Esophagus squamous epithelium (tissue), 5 donors: Measurements from ENCODE around the gene ACVR1B. TPM values are rescaled to one million over a fixed set of nuclear protein-coding genes. Genes with fewer than 3 reads are reported as not detected.

Source experiments
- DNase-seq: peaks from one replicate; lab custom pipeline; 2025; lab: John Stamatoyannopoulos, UW
- H3K27ac ChIP-seq, 4 donors: fragments of 200-600 bp; sonication (generic); one replicate each; pipeline ENCODE4 v1.5.1; 2016 to 2019; ENCODE audit warnings: mild to moderate bottlenecking in 1 of 4
- H3K27me3 ChIP-seq, 4 donors: fragments of 200-600 bp; sonication (generic); 1 replicate in 3 of 4; 2 replicates in 1 of 4; pipeline versions ENCODE4 v1.5.1 to v1.6.0; 2017 to 2021; ENCODE audit warnings: antibody characterized with exemption in 1 of 4
- H3K36me3 ChIP-seq, 3 donors: fragments of 200-600 bp; sonication (generic); one replicate each; pipeline ENCODE4 v1.5.1; 2016 to 2019
- H3K4me1 ChIP-seq, 3 donors: fragments of 200-600 bp; sonication (generic); one replicate each; pipeline ENCODE4 v1.5.1; 2017 to 2019
- H3K4me3 ChIP-seq, 4 donors: fragments of 200-600 bp; sonication (generic); 1 replicate in 3 of 4; 2 replicates in 1 of 4; pipeline ENCODE4 v1.5.1; 2016 to 2019; ENCODE audit warnings: mild to moderate bottlenecking in 2 of 4, moderate library complexity in 1 of 4
- H3K9me3 ChIP-seq, 3 donors: fragments of 200-600 bp; sonication (generic); one replicate each; pipeline ENCODE4 v1.5.1; 2016 to 2019
- CTCF ChIP-seq, 6 experiments: fragments of 450-650 bp in 4 of 6; fragments of 200-600 bp in 2 of 6; sonication (generic) in 2 of 6; IDR thresholded peaks; one replicate each; pipeline ENCODE4 v1.5.1; 2016 to 2019; ENCODE audit warnings: antibody characterized with exemption in 6 of 6, mild to moderate bottlenecking in 4 of 6, moderate library complexity in 4 of 6
- POLR2A ChIP-seq, 4 donors: fragments of 450-650 bp; IDR thresholded peaks; one replicate each; pipeline ENCODE4 v1.6.1; 2017; ENCODE audit warnings: antibody characterized with exemption in 4 of 4, mild to moderate bottlenecking in 4 of 4, moderate library complexity in 3 of 4
- WGBS, 2 donors: methylation state at CpG; one replicate each; pipeline ENCODE4 v1.1.5; 2018; 5-methylcytosine and 5-hydroxymethylcytosine counted together
- intact Hi-C: fragments of 100-400 bp; cut with DNase I; formaldehyde crosslinking; loops from one replicate; pipeline ENCODE4 v1.15.0; 2022
- total RNA-seq, 4 donors: library from RNA; depleted of rRNA; stranded (reverse); fragments of >200 nt; gene quantifications; one replicate each; pipeline ENCODE4 v1.1.0, GENCODE V29; 2016
- donor health status: DM: yes; HTN: yes; CAD: no.

ACVR1B gene
- total RNA-seq, 4 donors from 2014 or later: 11.4 to 31.7 (median 16.8) TPM

GRCh38 chr12:51910168-51910567, 41.3 kb upstream of the ACVR1B start:
- Histone ChIP-seq H3K36me3 (peaks cover 0 to 4% (median 0%) of the 10 kb centered on the region in 3 donors), H3K4me1 (peaks cover 24 to 80% (median 39%) of the 10 kb centered on the region in 3 donors), H3K27ac (peak overlapping the region; percentile 0 to 95 (median 74)), H3K4me3 (peak overlapping the region in 1 of 4 donors; percentile 77), H3K9me3 (no peaks in the 10 kb centered on the region), H3K27me3 (peaks cover 0 to 45% (median 4%) of the 10 kb centered on the region in 4 donors)
- WGBS, 2 donors: 68 to 84% methylated on average over 5 to 6 of the region's 6 CpGs
- intact Hi-C loops: no loop called here
- DNase-seq: no peak
- TF ChIP-seq CTCF (IDR thresholded peaks at IDR 0.05) (no peak), POLR2A (IDR thresholded peaks at IDR 0.05) (no peak)

GRCh38 chr12:51910691-51911090, 40.8 kb upstream of the ACVR1B start:
- Histone ChIP-seq H3K4me3 (peak overlapping the region in 1 of 4 donors; percentile 77), H3K9me3 (no peaks in the 10 kb centered on the region), H3K27ac (peak overlapping the region; percentile 0 to 95 (median 74)), H3K36me3 (peaks cover 0 to 8% (median 0%) of the 10 kb centered on the region in 3 donors), H3K4me1 (peaks cover 21 to 79% (median 38%) of the 10 kb centered on the region in 3 donors), H3K27me3 (peaks cover 0 to 45% (median 4%) of the 10 kb centered on the region in 4 donors)
- no peak for TF ChIP-seq POLR2A (IDR thresholded peaks at IDR 0.05)
- no peak for TF ChIP-seq CTCF (IDR thresholded peaks at IDR 0.05)
- DNase-seq: no peak
- intact Hi-C loops: no loop called here
- 64% methylated on average over 2 of the region's 3 CpGs; no CpG with 5 or more reads in 1 of the 2 donors for WGBS, 2 donors

GRCh38 chr12:51911307-51911706, 40.2 kb upstream of the ACVR1B start:
- no peaks in the 10 kb centered on the region for H3K9me3 ChIP-seq
- no peak for TF ChIP-seq POLR2A (IDR thresholded peaks at IDR 0.05)
- TF ChIP-seq CTCF (IDR thresholded peaks at IDR 0.05): no peak
- no peak for DNase-seq
- H3K27me3 ChIP-seq: peaks cover 0 to 43% (median 4%) of the 10 kb centered on the region in 4 donors
- peaks cover 0 to 14% (median 0%) of the 10 kb centered on the region in 3 donors for H3K36me3 ChIP-seq
- peak overlapping the region in 3 of 4 donors; percentile 57 to 95 (median 92) for H3K27ac ChIP-seq
- intact Hi-C loops: no loop called here
- 75% methylated on average over 3 of the region's 6 CpGs; no CpG with 5 or more reads in 1 of the 2 donors for WGBS, 2 donors
- peaks cover 19 to 73% (median 36%) of the 10 kb centered on the region in 3 donors for H3K4me1 ChIP-seq
- H3K4me3 ChIP-seq: peak overlapping the region in 1 of 4 donors; percentile 77

- Histone ChIP-seq H3K27me3 (peaks cover 0 to 35% (median 3%) of the 10 kb centered on the region in 4 donors), H3K9me3 (no peaks in the 10 kb centered on the region), H3K36me3 (peaks cover 0 to 17% (median 0%) of the 10 kb centered on the region in 3 donors), H3K27ac (peak overlapping the region; percentile 31 to 95 (median 70)), H3K4me3 (peak overlapping the region in 2 of 4 donors; percentile 28 to 51), H3K4me1 (peaks cover 13 to 69% (median 31%) of the 10 kb centered on the region in 3 donors)
- intact Hi-C loops: no loop called here
- TF ChIP-seq POLR2A (IDR thresholded peaks at IDR 0.05): no peak
- no peak for TF ChIP-seq CTCF (IDR thresholded peaks at IDR 0.05)
- WGBS, 2 donors: 44 to 69% methylated on average over 2 of the region's 8 CpGs
- no peak for DNase-seq
Observed at GRCh38 chr12:51911788-51912711, 39.4 kb upstream of the ACVR1B start.
